Superior temporal gyrus (tissue), 1 donor: ENCODE measurements around the gene TSC22D1.
"Not testable (repeated sequence)": the region's sequence is repeated elsewhere in the genome, so short reads cannot be mapped to it uniquely, and the experiment has no call there.

Experiments
- DNase-seq: peaks from one replicate; pipeline ENCODE4 v3.0.0-alpha.2; 2016; ENCODE audit errors: extremely low spot score

Gene TSC22D1

GRCh38 chr13:44573071-44573470 is 3.1 kb downstream of the TSC22D1 start:
- no peak for DNase-seq

- no peak for DNase-seq
These were observed 9.5 kb downstream of the TSC22D1 start for GRCh38 chr13:44566601-44567000.

- no peak for DNase-seq
These were observed 10.2 kb downstream of the TSC22D1 start for GRCh38 chr13:44565881-44566280.

GRCh38 chr13:44564936-44565335 is 11.2 kb downstream of the TSC22D1 start:
- no peak for DNase-seq

- not testable (repeated sequence) for DNase-seq
These were observed 13.3 kb downstream of the TSC22D1 start for GRCh38 chr13:44562853-44563252.

GRCh38 chr13:44561351-44561750 is 14.8 kb downstream of the TSC22D1 start:
- DNase-seq = no peak

- no peak for DNase-seq
These were observed 18.1 kb downstream of the TSC22D1 start for GRCh38 chr13:44557986-44558385.

- DNase-seq = no peak
These were observed 20.9 kb downstream of the TSC22D1 start for GRCh38 chr13:44555207-44555606.

GRCh38 chr13:44549476-44549875 is 26.7 kb downstream of the TSC22D1 start:
- DNase-seq = no peak

GRCh38 chr13:44546164-44546563 is 30.0 kb downstream of the TSC22D1 start:
- no peak for DNase-seq

GRCh38 chr13:44543369-44543768 is 32.8 kb downstream of the TSC22D1 start:
- DNase-seq = no peak

- DNase-seq = no peak
These were observed 33.8 kb downstream of the TSC22D1 start for GRCh38 chr13:44542361-44542760.

GRCh38 chr13:44541601-44542000 is 34.5 kb downstream of the TSC22D1 start:
- no peak for DNase-seq

GRCh38 chr13:44540761-44541434 is 35.2 kb downstream of the TSC22D1 start:
- DNase-seq = peak; percentile 41

- no peak for DNase-seq
These were observed 38.9 kb downstream of the TSC22D1 start for GRCh38 chr13:44537248-44537647.

GRCh38 chr13:44523146-44524015 is 52.7 kb downstream of the TSC22D1 start:
- peak; percentile 51 for DNase-seq

GRCh38 chr13:44519642-44520041 is 56.5 kb downstream of the TSC22D1 start:
- no peak for DNase-seq

GRCh38 chr13:44516771-44517170 is 59.4 kb downstream of the TSC22D1 start:
- no peak for DNase-seq

- DNase-seq = no peak
These were observed 61.9 kb downstream of the TSC22D1 start for GRCh38 chr13:44514278-44514677.

GRCh38 chr13:44509853-44510252 is 66.3 kb downstream of the TSC22D1 start:
- not testable (repeated sequence) for DNase-seq

GRCh38 chr13:44508562-44509077 is 67.5 kb downstream of the TSC22D1 start:
- no peak for DNase-seq

- DNase-seq = no peak
These were observed 68.5 kb downstream of the TSC22D1 start for GRCh38 chr13:44507639-44508038.

- DNase-seq = no peak
These were observed 69.4 kb downstream of the TSC22D1 start for GRCh38 chr13:44506719-44507118.
